ENCODE measurements around the gene FADS2. TPM values are rescaled to one million over a fixed set of nuclear protein-coding genes. Genes with fewer than 3 reads are reported as not detected.

The FADS2 gene
- total and polyA plus RNA-seq, 2 of the 13 experiments (the other 11 are each of a cell fraction or from before 2014, with no cell fraction given): 90.1 to 124 TPM

DNA sequence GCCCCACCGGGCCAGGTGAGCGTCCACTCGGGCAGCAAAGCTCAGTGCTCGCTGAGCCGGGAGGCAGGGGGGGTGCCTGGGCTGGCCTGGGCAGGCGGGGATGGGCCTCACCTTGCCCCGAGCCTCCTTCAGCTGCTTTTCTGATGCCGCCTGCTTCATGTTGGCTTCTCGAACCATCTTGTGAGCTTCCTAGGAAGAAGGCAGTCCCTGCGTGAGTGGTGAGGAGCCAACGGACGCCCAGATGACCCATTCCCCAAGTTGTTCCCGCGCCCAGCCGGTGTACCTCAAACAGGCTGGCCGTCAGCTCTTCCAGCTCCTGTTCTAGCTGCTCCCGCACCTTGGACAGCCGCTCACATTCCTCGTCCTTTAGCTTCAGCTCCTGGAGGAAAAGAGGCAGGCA, 79.2 kb downstream of the FADS2 start:
- H3K9me3 ChIP-seq (ENCODE audit: low read length): no peaks in the 10 kb centered on the region
- H2AFZ ChIP-seq (ENCODE audit: low read length): no peak overlapping the region
- H3K27me3 ChIP-seq (ENCODE audit: control insufficient read depth in 1 of 2, insufficient read depth in 2 of 2, low read length in 2 of 2): peaks cover 1 to 8% of the 10 kb centered on the region in 2 experiments; a peak in 2 of 5 replicates
- H3K36me3 ChIP-seq (replicated peaks in 1 of 2; ENCODE audit: control insufficient read depth in 1 of 2, insufficient read depth in 2 of 2, low read length in 2 of 2): no peaks in the 10 kb centered on the region
- H3K9ac ChIP-seq (ENCODE audit: insufficient read depth, low read depth, low read length): no peak overlapping the region
- FAIRE-seq: no peak
- intact Hi-C loops (cut with micrococcal nuclease; ENCODE audit: unreplicated experiment): no loop called here
- H4K20me1 ChIP-seq (ENCODE audit: insufficient read depth, low read length): no peaks in the 10 kb centered on the region
- BruUV-seq (replicated peaks): no TSS peak
- 78% methylated on average over 12 of the region's 19 CpGs for WGBS (ENCODE audit: low lambda C conversion rate)
- ChIA-PET POLR2A (interaction anchor here (1.0 kb wide), 1 partner anchor 16 kb away, joined by 4 read pairs; no protein-coding TSS in a partner anchor), CTCF (ENCODE audit: low intra/inter-chr PET ratio, low total read pairs) (no interaction called here)
- H3K27ac ChIP-seq (ENCODE audit: extremely low read length, insufficient read depth, low read length): no peak overlapping the region
- no peak for TF ChIP-seq SOX13 (IDR thresholded peaks at IDR 0.05)
- no peak for TF ChIP-seq SOX13 (CRISPR knock-in tag; conservative IDR thresholded peaks at IDR 0.05 in 1 of 2, IDR thresholded peaks at IDR 0.05 in 1 of 2)
- no peak for TF ChIP-seq KDM5A (IDR thresholded peaks at IDR 0.05; ENCODE audit: borderline replicate concordance, low read length)
- no peak for TF ChIP-seq HOXA7 (CRISPR knock-in tag; IDR thresholded peaks at IDR 0.05)
- TF ChIP-seq ZBTB1 (CRISPR knock-in tag; IDR thresholded peaks at IDR 0.05; ENCODE audit: borderline replicate concordance): no peak
- no peak for TF ChIP-seq AKAP8 (CRISPR knock-in tag; IDR thresholded peaks at IDR 0.05)
- TF ChIP-seq, protein P1, sequence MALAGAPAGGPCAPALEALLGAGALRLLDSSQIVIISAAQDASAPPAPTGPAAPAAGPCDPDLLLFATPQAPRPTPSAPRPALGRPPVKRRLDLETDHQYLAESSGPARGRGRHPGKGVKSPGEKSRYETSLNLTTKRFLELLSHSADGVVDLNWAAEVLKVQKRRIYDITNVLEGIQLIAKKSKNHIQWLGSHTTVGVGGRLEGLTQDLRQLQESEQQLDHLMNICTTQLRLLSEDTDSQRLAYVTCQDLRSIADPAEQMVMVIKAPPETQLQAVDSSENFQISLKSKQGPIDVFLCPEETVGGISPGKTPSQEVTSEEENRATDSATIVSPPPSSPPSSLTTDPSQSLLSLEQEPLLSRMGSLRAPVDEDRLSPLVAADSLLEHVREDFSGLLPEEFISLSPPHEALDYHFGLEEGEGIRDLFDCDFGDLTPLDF (CRISPR knock-in tag; IDR thresholded peaks at IDR 0.05): no peak
- TF ChIP-seq ZNF780A (CRISPR knock-in tag; IDR thresholded peaks at IDR 0.05): no peak
- TF ChIP-seq SMAD9 (CRISPR knock-in tag; IDR thresholded peaks at IDR 0.05): no peak
- TF ChIP-seq, protein P2, sequence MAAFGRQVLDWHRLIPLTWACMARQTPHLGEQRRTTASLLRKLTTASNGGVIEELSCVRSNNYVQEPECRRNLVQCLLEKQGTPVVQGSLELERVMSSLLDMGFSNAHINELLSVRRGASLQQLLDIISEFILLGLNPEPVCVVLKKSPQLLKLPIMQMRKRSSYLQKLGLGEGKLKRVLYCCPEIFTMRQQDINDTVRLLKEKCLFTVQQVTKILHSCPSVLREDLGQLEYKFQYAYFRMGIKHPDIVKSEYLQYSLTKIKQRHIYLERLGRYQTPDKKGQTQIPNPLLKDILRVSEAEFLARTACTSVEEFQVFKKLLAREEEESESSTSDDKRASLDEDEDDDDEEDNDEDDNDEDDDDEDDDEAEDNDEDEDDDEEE (CRISPR knock-in tag; IDR thresholded peaks at IDR 0.05): no peak
- no peak for TF ChIP-seq GATAD1 (CRISPR knock-in tag; IDR thresholded peaks at IDR 0.05)
- no peak overlapping the region for H3K4me2 ChIP-seq (ENCODE audit: low read depth, low read length)
- DNase-seq (ENCODE audit: low spot score): no peak
- no peak overlapping the region for H3K4me3 ChIP-seq (replicated peaks in 1 of 3; ENCODE audit: insufficient read depth in 1 of 3, low read depth in 2 of 3, low read length in 3 of 3)
- H3K4me1 ChIP-seq (ENCODE audit: insufficient read depth, low read length): peaks cover 44% of the 10 kb centered on the region
- in situ Hi-C loops (cut with HindIII; ENCODE audit: extremely low pct_ligation_motif_present, low pct_unique_long_range_greater_than_20kb): no loop called here
- no peak for ATAC-seq
- no peaks in the 10 kb centered on the region for H3K79me2 ChIP-seq (ENCODE audit: insufficient read depth, low read length)

Data from HepG2 (cell line).